Stimulated activated CD8-positive, alpha-beta memory T cell treated with anti-CD3 and anti-CD28 coated beads, Interleukin-2, amount 100 ng/mL, for 48 hours (primary cell): ENCODE data around the gene MYOM3.
"Not testable (repeated sequence)": the region's sequence is repeated elsewhere in the genome, so short reads cannot be mapped to it uniquely, and the experiment has no call there.

Experiments used
- DNase-seq, 2 donors: peaks; one replicate each; pipeline ENCODE4 v3.0.0-alpha.2; 2020; ENCODE audit warnings: low read depth in 2 of 2

The MYOM3 gene

DNA sequence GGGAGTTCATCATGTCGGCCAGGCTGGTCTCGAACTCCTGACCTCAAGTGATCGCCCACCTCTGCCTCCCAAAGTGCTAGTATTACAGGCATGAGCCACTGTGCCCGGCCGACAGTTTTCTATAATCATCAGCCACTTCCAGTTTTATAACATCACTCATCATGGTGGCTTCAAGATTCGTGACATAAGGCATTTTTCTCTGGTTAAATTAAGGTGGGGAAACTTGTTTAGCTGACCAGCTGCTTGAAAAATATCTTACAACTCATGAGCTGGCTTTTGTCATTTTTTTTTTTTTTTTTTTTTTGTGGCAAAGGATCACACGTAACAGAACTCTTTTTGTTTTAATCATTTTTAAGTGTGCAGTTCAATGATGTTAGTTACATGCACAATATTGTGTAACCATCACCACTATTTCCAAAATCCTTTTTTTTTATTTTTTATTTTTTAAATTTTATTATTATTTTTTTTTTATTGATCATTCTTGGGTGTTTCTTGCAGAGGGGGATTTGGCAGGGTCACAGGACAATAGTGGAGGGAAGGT is 80.9 kb downstream of the MYOM3 start:
- not testable (repeated sequence) for DNase-seq

DNA sequence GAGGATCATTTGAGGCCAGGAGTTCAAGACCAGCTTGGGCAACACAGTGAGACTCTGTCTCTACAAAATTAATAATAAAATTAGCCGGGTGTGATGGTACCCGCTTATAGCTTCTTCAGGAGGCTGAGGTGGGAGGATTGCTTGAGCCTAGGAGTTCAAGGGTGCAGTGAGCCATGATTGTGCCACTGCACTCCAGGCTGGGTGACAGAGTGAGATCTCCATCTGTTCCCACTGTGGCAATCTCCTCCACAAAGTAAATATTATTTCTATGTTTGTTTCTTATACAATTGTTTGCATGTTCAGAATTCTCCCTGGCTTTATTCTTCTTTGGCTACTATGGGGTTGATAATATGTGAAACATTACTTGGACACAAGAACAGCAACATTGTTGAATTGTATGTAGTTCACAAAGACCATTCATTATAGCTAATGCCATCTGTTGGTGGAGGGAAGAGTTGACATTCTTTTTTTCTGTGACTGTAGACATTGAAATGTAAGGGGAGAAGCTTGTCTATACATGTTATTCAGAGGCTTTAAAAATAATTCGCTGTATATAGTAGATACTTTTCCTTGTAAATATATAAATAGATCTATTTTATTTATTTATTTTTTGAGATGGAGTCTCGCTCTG is 84.0 kb downstream of the MYOM3 start:
- DNase-seq: no peak

DNA sequence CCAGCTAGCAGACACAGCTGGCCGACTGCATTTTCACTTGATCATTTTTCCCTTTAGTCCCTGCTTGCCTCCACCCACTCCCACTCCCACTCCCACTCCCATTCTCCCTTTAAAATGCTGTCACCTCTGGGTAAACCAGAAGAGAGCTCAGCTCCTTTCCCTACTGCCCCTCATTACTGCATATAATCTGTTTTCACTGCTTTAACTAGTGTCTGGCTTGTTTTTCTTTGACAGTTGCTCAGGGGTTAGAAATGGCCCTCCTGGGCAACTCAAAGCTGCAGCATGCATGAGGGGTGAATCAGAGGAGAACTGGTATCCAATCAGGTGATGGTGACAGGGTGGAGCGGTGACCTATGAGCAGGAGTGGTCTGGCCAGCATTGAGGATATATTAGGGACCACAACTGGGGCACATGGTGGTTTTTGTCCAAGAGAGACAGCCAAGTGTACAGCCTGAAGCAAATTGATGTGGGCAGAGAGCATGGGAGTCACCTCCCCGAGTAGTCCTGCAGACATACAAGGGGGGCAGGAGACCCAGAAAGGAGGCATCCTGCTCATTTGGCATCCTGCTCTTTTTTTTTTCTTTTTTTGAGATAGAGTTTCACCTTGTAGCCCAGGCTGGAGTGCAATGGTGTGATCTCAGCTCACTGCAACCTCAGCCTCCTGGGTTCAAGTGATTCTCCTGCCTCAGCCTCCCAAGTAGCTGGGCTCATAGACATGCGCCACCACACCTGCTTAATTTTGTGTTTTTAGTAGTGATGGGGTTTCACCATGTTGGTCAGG is 89.2 kb downstream of the MYOM3 start:
- DNase-seq: no peak

DNA sequence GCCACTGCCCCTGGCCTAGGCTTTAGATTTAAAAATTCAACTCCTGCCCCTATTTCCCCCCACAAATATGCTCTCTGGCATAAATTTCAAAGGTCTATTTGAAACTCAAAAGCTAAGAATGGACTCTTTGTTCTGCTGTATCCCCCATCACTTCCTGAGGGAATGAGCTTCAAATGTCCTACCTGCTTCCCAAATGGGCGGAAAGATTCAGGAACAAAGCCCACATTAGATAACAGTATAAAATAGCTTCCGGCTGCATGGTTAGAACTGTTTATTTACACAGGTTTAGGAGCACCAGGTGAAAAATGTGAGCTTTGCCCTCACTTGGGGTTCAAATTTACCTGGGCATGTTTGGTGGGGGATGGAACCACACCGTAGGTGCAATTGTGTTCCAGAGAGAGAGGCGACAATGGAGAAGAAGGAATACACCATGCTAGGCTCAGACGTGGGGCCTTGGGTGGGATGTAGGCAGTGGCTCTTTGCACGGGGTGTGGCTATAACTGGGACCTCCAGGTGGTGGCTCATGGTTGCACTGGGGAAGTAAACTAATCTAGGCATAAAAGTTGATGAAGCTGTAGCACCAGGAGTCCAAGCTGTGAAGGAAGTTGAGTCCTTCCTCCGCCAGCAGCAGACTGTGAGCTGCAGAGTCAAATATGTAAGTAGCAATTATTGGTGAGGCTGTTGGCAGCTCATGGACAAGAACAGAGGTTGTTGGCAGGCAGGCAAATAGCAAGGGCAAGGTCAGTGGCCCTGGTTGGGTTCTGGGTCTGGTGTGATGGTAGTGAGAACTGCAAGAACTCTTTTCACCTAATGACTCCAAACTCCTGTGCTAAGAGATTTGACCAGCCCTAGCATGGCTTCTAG is 90.3 kb downstream of the MYOM3 start:
- DNase-seq: no peak

DNA sequence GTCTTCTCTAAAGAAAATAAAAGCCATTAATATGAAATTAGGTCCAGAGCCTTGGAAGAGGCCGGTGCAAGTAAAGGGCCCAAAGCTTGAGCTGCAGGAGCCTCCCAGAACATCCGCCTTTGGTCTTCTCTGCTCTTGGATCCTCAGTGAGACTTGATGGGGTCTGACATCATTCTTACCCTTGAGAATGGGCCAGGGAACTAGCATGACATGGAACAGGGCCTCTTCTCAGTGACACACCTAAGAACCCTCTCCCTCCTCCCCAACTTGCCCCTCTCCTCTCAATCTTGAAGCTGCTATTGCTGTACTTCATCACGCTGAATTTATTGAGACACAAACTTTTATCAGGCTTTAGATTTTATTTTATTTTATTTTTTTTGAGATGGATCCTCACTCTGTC is 91.5 kb downstream of the MYOM3 start:
- no peak for DNase-seq

DNA sequence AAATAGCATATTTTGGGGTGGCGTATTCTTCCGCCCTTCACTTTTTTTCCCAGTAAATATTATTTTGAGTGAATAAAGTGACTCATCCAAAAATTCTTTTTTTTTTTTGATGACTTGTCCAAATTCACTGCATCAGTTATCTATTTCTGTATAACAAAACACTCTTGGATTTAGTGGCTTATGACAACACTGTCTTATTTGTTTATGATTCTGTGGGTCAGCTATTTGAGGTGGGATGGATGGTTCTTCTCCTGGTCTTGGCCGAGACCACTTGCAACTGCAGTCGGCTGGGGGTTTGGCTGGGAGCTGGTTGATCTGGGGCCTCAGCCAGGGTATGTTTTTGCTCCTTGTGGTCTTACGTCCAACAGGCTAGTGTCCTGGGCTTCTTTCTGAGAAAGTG is 91.9 kb downstream of the MYOM3 start:
- no peak for DNase-seq

DNA sequence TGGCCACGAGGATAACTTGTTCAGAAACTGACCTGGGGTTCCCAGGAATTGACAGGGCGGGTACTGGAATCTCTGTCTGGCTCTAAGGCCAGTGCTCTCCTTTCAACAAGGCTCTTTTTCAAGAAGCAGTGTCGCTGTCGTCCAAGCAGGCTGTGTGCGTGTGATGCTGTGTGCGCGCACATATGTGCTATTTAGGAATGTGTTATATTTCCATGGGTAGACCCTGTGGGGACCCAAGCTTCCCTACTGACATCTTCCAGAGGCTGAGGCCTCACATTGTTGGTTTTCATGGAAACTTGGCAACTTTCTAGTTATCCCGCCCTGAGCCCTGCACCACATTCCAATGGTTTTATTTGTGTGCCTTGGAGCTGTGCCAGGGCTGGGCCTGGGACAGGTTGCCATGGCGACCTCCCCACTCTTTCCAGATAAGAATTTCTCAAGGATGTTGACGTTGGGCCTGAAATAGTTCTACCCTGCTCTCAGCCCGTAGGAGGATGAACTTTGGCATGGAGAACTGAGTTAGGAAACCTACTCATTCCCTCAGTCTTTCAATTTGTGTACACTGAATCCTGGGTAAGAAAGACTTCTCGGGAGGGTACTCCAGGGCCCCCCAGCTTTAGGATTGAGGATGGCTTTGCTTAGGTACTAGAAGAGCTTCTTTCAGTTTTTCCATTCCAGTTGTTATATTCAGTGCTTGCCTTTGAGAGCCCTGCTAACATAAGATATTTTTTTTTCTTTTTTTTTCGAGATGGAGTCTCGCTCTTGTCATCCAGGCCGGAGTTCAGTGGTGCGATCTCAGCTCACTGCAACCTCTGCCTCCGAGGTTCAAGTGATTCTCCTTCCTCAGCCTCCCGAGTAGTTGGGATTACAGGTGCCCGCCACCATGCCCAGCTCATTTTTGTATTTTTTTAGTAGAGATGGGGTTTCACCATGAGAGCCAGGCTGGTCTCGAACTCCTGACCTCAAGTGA is 93.0 kb downstream of the MYOM3 start:
- DNase-seq: no peak

DNA sequence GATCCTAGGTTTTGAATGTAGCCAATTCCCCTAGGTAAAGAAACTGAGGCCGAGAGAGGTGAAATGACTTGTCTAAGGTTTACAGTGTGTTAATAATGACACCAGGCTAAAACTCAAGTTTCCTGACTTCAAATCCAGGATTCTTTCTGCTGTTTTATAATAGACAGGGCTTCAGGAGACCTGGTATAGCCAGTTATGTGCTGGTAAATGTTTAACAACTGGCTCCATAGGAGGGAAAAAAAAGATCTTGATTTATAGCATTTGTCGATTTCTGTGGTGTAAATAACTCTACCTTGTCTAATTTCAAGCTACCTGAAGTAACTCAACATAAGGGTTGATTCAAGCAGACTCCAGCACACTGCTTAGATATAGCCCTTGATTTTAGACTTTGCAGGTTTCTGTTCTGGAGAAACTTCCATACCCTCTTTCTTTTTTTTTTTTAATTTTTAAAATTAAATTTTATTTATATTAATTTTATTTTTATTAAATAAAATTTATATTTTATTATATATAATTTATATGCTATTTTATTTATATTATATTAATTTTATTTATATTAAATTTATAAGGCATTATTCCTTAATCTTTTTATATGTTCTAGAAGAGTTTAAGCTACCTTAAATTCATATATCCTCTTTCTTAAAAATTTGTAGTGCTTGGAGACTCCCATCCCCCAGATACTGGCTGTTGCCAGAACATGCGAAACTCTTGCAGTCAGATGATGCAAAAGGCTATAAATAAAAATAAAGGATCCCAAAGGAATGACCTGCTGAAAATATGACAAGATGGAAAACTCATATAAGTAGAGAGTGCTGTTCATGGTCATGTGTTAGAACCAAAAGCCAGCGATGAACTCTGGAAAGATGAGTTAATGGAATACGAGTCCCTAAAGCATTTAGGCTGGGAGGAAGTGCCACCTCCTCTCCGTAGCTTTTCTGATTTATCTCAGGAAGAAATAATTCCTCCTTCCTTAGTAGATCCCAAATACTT is 96.4 kb downstream of the MYOM3 start:
- DNase-seq: no peak

DNA sequence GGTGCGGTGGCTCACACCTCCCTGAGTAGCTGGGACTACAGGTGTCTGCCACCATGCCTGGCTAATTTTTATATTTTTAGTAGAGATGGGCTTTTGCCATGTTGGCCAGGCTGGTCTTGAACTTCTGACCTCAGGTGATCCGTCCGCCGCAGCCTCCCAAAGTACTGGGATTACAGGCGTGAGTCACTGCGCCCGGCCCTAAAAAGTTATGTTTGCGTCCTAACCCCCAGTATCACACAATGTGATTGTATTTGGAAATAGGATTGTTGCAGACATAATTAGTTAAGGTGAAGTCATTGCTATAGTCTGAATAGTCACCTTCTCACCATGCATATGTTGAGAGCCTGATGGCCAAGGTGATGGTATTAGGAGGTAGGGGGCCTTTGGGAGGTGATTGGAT is 99.1 kb downstream of the MYOM3 start:
- DNase-seq: not testable (repeated sequence)

DNA sequence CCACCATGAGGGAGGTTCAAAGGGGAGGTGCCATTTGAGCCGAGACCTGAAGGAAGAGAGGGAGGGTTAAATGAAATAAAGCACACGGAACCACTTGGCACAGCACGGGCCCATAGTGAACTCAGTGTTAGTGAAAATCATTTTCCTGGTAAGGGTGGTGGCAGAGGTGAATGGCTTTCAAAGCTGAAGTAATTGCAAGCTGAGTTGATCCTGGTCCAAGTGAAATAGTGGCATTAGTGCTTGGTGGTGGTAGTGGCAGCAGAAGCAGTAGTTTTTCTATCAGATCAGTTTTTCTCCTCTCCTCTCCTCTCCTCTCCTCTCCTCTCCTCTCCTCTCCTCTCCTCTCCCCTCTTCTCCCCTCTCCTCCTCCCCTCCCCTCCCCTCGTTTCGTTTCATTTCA is 101.3 kb downstream of the MYOM3 start:
- no peak for DNase-seq

DNA sequence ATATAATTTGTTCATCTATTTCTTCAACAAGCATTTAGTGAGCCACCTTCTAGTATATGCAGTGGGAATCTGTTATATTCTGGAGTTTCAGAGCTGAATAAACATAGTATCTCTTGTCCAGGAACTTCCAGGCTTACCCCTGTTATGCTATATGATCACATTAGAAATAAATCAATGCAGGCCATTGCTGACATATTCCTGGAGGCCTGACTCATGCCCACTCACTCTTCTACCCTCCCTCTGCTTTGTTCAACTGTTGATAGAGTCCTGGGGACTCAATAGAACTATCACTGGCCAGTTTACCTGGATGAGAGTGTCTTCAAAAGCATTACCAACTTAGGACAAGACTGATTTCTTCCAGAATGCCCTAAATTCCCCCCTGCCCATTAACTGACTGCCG is 102.5 kb downstream of the MYOM3 start:
- no peak for DNase-seq

DNA sequence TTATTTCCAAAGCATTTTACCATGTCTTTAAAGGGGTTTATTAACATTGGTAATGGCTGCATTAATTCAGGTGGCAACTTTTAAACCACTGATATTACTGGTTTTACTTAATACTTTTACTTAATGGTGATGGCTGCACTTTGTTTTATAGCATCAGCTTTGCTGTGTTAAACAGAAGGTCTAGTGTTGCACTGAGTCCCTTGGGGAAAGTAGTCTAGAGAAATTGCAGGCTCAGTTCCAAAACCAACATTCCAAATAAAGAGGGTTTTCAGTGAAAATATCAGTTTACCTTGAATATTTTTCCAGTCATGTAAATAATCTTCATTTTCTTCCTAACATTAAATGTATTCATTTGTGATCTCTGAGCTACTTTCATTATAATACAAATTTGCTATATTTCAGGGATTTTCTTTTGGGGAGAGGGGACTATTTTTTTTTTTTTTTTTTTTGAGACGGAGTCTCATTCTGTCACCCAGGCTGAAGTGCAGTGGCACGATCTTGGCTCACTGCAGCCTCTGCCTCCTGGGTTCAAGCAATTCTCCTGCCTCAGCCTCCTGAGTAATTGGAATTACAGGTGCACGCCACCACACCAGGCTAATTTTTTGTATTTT is 103.3 kb downstream of the MYOM3 start:
- DNase-seq: not testable (repeated sequence)

DNA sequence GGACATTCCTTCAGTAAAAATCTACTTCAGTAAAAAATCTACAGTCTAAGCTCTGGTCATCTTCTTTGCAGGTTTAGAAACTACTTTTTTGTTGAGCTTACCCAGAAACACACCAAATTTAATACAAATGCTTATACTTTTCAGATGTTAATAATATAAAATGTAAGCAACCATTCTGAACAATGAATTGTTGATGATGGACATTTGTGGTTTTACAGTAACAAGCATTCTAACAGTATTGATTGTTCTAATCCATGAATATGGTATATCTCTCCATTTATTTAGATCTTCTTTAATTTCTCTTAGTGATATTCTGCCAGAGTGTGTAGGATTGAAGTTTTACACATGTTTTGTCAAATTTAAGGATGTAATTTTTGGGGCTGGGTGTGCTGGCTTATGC is 104.9 kb downstream of the MYOM3 start:
- no peak for DNase-seq
